HepG2 (cell line): ENCODE results near the gene HCFC1. TPM values are rescaled to one million over a fixed set of nuclear protein-coding genes. Genes with fewer than 3 reads are reported as not detected.

Source experiments
- ATAC-seq: fragments of 200-7000 bp; cut with Tn5 transposase; 3 replicates; pipeline ENCODE4 v1.9.1; 2020; ENCODE audit warnings: mild to moderate bottlenecking, moderate library complexity
- BruUV-seq: library from RNA; stranded (reverse); fragments of 400-500 nt; replicated peaks from 2 replicates; lab custom pipeline; 2021; lab: Mats Ljungman, UMichigan
- CTCF ChIA-PET: fragments of 300-600 bp; formaldehyde crosslinking; extraction: SDS; loops from one replicate; lab custom pipeline; 2021; ENCODE audit warnings: low total read pairs, inconsistent platforms, low intra/inter-chr PET ratio; lab: Yijun Ruan, JAX
- POLR2A ChIA-PET: fragments of 350-600 bp; sonication (Branson Sonifier 250); formaldehyde crosslinking; loops from one replicate; lab custom pipeline; 2020; ENCODE audit warnings: antibody characterized with exemption, inconsistent platforms; lab: Yijun Ruan, JAX
- DNase-seq: peaks from one replicate; pipeline ENCODE4 v3.0.0-alpha.2; 2015; ENCODE audit warnings: low spot score
- FAIRE-seq: peaks from 3 replicates; lab custom pipeline; 2011; peaks lifted over from hg19 to GRCh38; lab: Jason Lieb, UNC
- H2AFZ ChIP-seq: one replicate; pipeline ENCODE4 v1.6.1; 2011; ENCODE audit warnings: low read length, inconsistent platforms
- H3K27ac ChIP-seq: fragments of 300-600 bp; 3 replicates; pipeline ENCODE4 v1.8.0; 2011; ENCODE audit warnings: mixed run types, mild to moderate bottlenecking, mixed read lengths, low read length, inconsistent platforms; ENCODE audit not compliant: insufficient read depth; ENCODE audit errors: extremely low read length
- H3K27me3 ChIP-seq, 2 experiments: fragments of 200-600 bp in 1 of 2; 2 replicates in 1 of 2; 3 replicates in 1 of 2; pipeline versions ENCODE4 v1.6.0 to v1.8.0; 2011; ENCODE audit warnings: low read length in 2 of 2, mild to moderate bottlenecking in 2 of 2, moderate library complexity in 2 of 2, inconsistent platforms in 1 of 2; ENCODE audit not compliant: insufficient read depth in 2 of 2, control insufficient read depth in 1 of 2
- H3K36me3 ChIP-seq, 2 experiments: fragments of 200-600 bp in 1 of 2; replicated peaks in 1 of 2; 2 replicates in 1 of 2; 3 replicates in 1 of 2; pipeline versions ENCODE4 v1.5.1 to v1.8.0; 2011; ENCODE audit warnings: low read length in 2 of 2, inconsistent platforms in 1 of 2; ENCODE audit not compliant: insufficient read depth in 2 of 2, control insufficient read depth in 1 of 2
- H3K4me1 ChIP-seq: 2 replicates; pipeline ENCODE4 v1.5.1; 2012; ENCODE audit warnings: low read length, inconsistent platforms; ENCODE audit not compliant: insufficient read depth
- H3K4me2 ChIP-seq: 2 replicates; pipeline ENCODE4 v1.6.0; 2011; ENCODE audit warnings: low read depth, low read length, inconsistent platforms
- H3K4me3 ChIP-seq, 3 experiments: fragments of 200-600 bp in 1 of 3; sonication (generic), shearing (Covaris generic) in 1 of 3; replicated peaks in 1 of 3; 2 replicates each; pipeline ENCODE4 v1.5.1; 2011 to 2016; ENCODE audit warnings: low read length in 3 of 3, inconsistent platforms in 2 of 3, low read depth in 2 of 3, mild to moderate bottlenecking in 2 of 3, control low read depth in 1 of 3, mixed read lengths in 1 of 3; ENCODE audit not compliant: insufficient read depth in 1 of 3
- H3K79me2 ChIP-seq: one replicate; pipeline ENCODE4 v1.6.1; 2011; ENCODE audit warnings: low read length, inconsistent platforms; ENCODE audit not compliant: insufficient read depth
- H3K9ac ChIP-seq: 2 replicates; pipeline ENCODE4 v1.6.0; 2011; ENCODE audit warnings: mild to moderate bottlenecking, low read depth, low read length, inconsistent platforms; ENCODE audit not compliant: insufficient read depth
- H3K9me3 ChIP-seq: 2 replicates; pipeline ENCODE4 v1.5.1; 2012; ENCODE audit warnings: mild to moderate bottlenecking, low read length
- H4K20me1 ChIP-seq: 2 replicates; pipeline ENCODE4 v1.6.0; 2011; ENCODE audit warnings: inconsistent platforms, mild to moderate bottlenecking, low read length, moderate library complexity; ENCODE audit not compliant: insufficient read depth
- CBX2 ChIP-seq, 2 experiments: fragments of 200-600 bp in 1 of 2; sonication (generic); formaldehyde crosslinking in 1 of 2; IDR thresholded peaks; 2 replicates each; pipeline versions ENCODE4 v1.7.0 to v1.8.1; 2018 to 2022; ENCODE audit warnings: low read depth in 2 of 2, low read length in 1 of 2, mild to moderate bottlenecking in 1 of 2, missing genetic modification reagents in 1 of 2
- FOSL1 ChIP-seq: sonication (generic); formaldehyde crosslinking; IDR thresholded peaks from 2 replicates; pipeline ENCODE4 v1.9.0; 2021; ENCODE audit warnings: missing genetic modification reagents, borderline replicate concordance
- FOXP4 ChIP-seq: sonication (generic); formaldehyde crosslinking; IDR thresholded peaks from 2 replicates; pipeline ENCODE4 v1.4.0; 2020; ENCODE audit warnings: missing genetic modification reagents
- GPBP1L1 ChIP-seq: sonication (generic); formaldehyde crosslinking; IDR thresholded peaks from 2 replicates; pipeline ENCODE4 v1.5.0; 2020; ENCODE audit warnings: mild to moderate bottlenecking, missing genetic modification reagents
- NBN ChIP-seq: fragments of 450-650 bp; conservative IDR thresholded peaks from 2 replicates; pipeline ENCODE4 v1.6.1; 2017
- NONO ChIP-seq, 2 experiments: fragments of 450-650 bp in 1 of 2; sonication (generic) in 1 of 2; formaldehyde crosslinking in 1 of 2; IDR thresholded peaks in 1 of 2; conservative IDR thresholded peaks in 1 of 2; 2 replicates each; pipeline versions ENCODE4 v1.6.1 to v1.8.0; 2017 to 2022; ENCODE audit warnings: mild to moderate bottlenecking in 1 of 2, missing genetic modification reagents in 1 of 2, moderate library complexity in 1 of 2
- REPIN1 ChIP-seq: sonication (generic); formaldehyde crosslinking; IDR thresholded peaks from 2 replicates; pipeline ENCODE4 v1.8.0; 2022; ENCODE audit warnings: missing genetic modification reagents, low read depth, mild to moderate bottlenecking, borderline replicate concordance
- RNF219 ChIP-seq: sonication (generic); formaldehyde crosslinking; IDR thresholded peaks from 2 replicates; pipeline ENCODE4 v1.5.0; 2020; ENCODE audit warnings: mild to moderate bottlenecking, missing genetic modification reagents
- SNAPC2 ChIP-seq: sonication (generic); formaldehyde crosslinking; IDR thresholded peaks from 2 replicates; pipeline ENCODE4 v1.8.1; 2022; ENCODE audit warnings: mild to moderate bottlenecking, missing genetic modification reagents
- TEAD3 ChIP-seq: optimal IDR thresholded peaks from 2 replicates; pipeline ENCODE3; 2016; ENCODE audit warnings: borderline replicate concordance
- TOE1 ChIP-seq: sonication (generic); formaldehyde crosslinking; IDR thresholded peaks from 2 replicates; pipeline ENCODE4 v1.4.0; 2020; ENCODE audit warnings: mild to moderate bottlenecking, missing genetic modification reagents
- ZNF281 ChIP-seq: sonication (generic); formaldehyde crosslinking; IDR thresholded peaks from 2 replicates; pipeline ENCODE4 v1.4.0; 2020; ENCODE audit warnings: missing genetic modification reagents, borderline replicate concordance
- ZNF30 ChIP-seq: sonication (generic); formaldehyde crosslinking; IDR thresholded peaks from 2 replicates; pipeline ENCODE4 v1.5.0; 2020; ENCODE audit warnings: mild to moderate bottlenecking, missing genetic modification reagents
- ZNF775 ChIP-seq: sonication (generic); formaldehyde crosslinking; IDR thresholded peaks from 2 replicates; pipeline ENCODE4 v1.4.0; 2020; ENCODE audit warnings: missing genetic modification reagents, mild to moderate bottlenecking, moderate library complexity, borderline replicate concordance
- ZNF777 ChIP-seq: sonication (generic); formaldehyde crosslinking; IDR thresholded peaks from 2 replicates; pipeline ENCODE4 v1.4.0; 2020; ENCODE audit warnings: missing genetic modification reagents
- ZNF782 ChIP-seq: sonication (generic); formaldehyde crosslinking; IDR thresholded peaks from 2 replicates; pipeline ENCODE4 v1.4.0; 2020; ENCODE audit warnings: missing genetic modification reagents, mild to moderate bottlenecking, borderline replicate concordance
- WGBS: methylation state at CpG from one replicate; pipeline ENCODE4 v1.1.6; 2017; ENCODE audit warnings: low lambda C conversion rate; 5-methylcytosine and 5-hydroxymethylcytosine counted together
- in situ Hi-C: cut with HindIII; loops from 2 replicates; pipeline ENCODE4 v1.10.0; 2017; ENCODE audit warnings: low pct_unique_long_range_greater_than_20kb; ENCODE audit not compliant: extremely low pct_ligation_motif_present
- intact Hi-C: fragments of 100-400 bp; cut with micrococcal nuclease; formaldehyde crosslinking; loops from one replicate; pipeline ENCODE4 v1.10.0; 2022; ENCODE audit not compliant: unreplicated experiment
- polyA plus RNA-seq, 8 experiments: library from polyadenylated mRNA; depleted of rRNA in 3 of 8; stranded (reverse) in 7 of 8; unstranded in 1 of 8; fragments of >200 nt; fragmentation: Illumina TruSeq in 4 of 8; extraction: Trizol in 4 of 8; gene quantifications; 2 replicates each; pipeline versions ENCODE4 v1.2.1 to v1.2.3, GENCODE V29; 2011 to 2016; ENCODE audit warnings: low read depth in 4 of 8, missing spikeins in 1 of 8, mixed read lengths in 1 of 8; ENCODE audit not compliant: insufficient read depth in 1 of 8
- total RNA-seq, 5 experiments: library from RNA; depleted of rRNA; stranded (reverse); fragments of >200 nt; fragmentation: Illumina TruSeq; extraction: Trizol; gene quantifications; 2 replicates each; pipeline ENCODE4 v1.2.3, GENCODE V29; 2016; ENCODE audit warnings: low read depth in 1 of 5

The HCFC1 gene
- total and polyA plus RNA-seq, 2 of the 13 experiments (the other 11 are each of a cell fraction or from before 2014, with no cell fraction given) = 5.8 to 17.8 TPM

GRCh38 chrX:153981231-153981630, 9.6 kb upstream of the HCFC1 start:
- H4K20me1 ChIP-seq = no peaks in the 10 kb centered on the region
- DNase-seq (no peak), ATAC-seq (no peak), FAIRE-seq (no peak)
- H3K36me3 ChIP-seq = no peaks in the 10 kb centered on the region
- no peaks in the 10 kb centered on the region for H3K27me3 ChIP-seq
- BruUV-seq = no TSS peak
- intact Hi-C loops (no loop called here), in situ Hi-C loops (no loop called here)
- H3K4me3 ChIP-seq = no peak overlapping the region
- no peak overlapping the region for H3K27ac ChIP-seq
- H3K9me3 ChIP-seq = no peaks in the 10 kb centered on the region
- CTCF ChIA-PET = no interaction called here
- TF ChIP-seq ZNF777 (CRISPR knock-in tag) (no peak), TOE1 (no peak), ZNF782 (no peak), FOSL1 (no peak), TEAD3 (CRISPR knock-in tag) (no peak), ZNF775 (CRISPR knock-in tag) (no peak), GPBP1L1 (CRISPR knock-in tag) (no peak), FOXP4 (no peak), REPIN1 (CRISPR knock-in tag) (no peak), NBN (no peak), ZNF30 (CRISPR knock-in tag) (no peak), NONO (IDR thresholded peaks at IDR 0.05) (no peak), NONO (CRISPR knock-in tag; conservative IDR thresholded peaks at IDR 0.05) (no peak), SNAPC2 (CRISPR knock-in tag) (no peak), CBX2 (IDR thresholded peaks at IDR 0.05; ENCODE audit: low read depth, low read length) (no peak), CBX2 (CRISPR knock-in tag; IDR thresholded peaks at IDR 0.05; ENCODE audit: low read depth) (no peak), RNF219 (CRISPR knock-in tag) (no peak), ZNF281 (CRISPR knock-in tag) (no peak)
- H3K9ac ChIP-seq = no peak overlapping the region
- no peak overlapping the region for H3K4me2 ChIP-seq
- POLR2A ChIA-PET = no interaction called here
- H2AFZ ChIP-seq = no peak overlapping the region
- H3K4me1 ChIP-seq = peaks cover 14% of the 10 kb centered on the region
- no peaks in the 10 kb centered on the region for H3K79me2 ChIP-seq
- WGBS = 100% methylated on average over 2 of the region's 7 CpGs
